GM12878 (cell line): ENCODE results near the gene TOR2A.

ENCODE experiments used
- CTCF ChIP-seq, 3 experiments: IDR thresholded peaks in 2 of 3; conservative IDR thresholded peaks in 1 of 3; 2 replicates each; pipeline ENCODE4 v1.5.1; 2011; ENCODE audit warnings: low read depth in 3 of 3, low read length in 3 of 3, mild to moderate bottlenecking in 3 of 3, control low read depth in 2 of 3, moderate library complexity in 2 of 3, inconsistent platforms in 1 of 3, mixed read lengths in 1 of 3; ENCODE audit not compliant: control insufficient read depth in 2 of 3, insufficient read depth in 1 of 3; ENCODE audit errors: extremely low read depth in 1 of 3
- ESRRA ChIP-seq: IDR thresholded peaks from 2 replicates; pipeline ENCODE4 v1.6.1; 2012; ENCODE audit warnings: mild to moderate bottlenecking, low read length, improper control_type of control experiment
- EZH2 ChIP-seq: IDR thresholded peaks from 2 replicates; pipeline ENCODE4 v1.6.1; 2012; ENCODE audit warnings: low read depth, mild to moderate bottlenecking, control low read depth, inconsistent platforms, low read length, borderline replicate concordance; ENCODE audit not compliant: control insufficient read depth
- NR2C1 ChIP-seq: fragments of 450-650 bp; IDR thresholded peaks from 2 replicates; pipeline ENCODE4 v1.6.1; 2017; ENCODE audit warnings: antibody characterized with exemption, mild to moderate bottlenecking, moderate library complexity
- POLR2A ChIP-seq: IDR thresholded peaks from 2 replicates; pipeline ENCODE4 v1.6.1; 2011; ENCODE audit warnings: low read depth, mild to moderate bottlenecking, low read length
- POLR2AphosphoS5 ChIP-seq: IDR thresholded peaks from 2 replicates; pipeline ENCODE4 v1.6.1; 2011; ENCODE audit warnings: mild to moderate bottlenecking, low read length, inconsistent platforms
- RAD21 ChIP-seq: IDR thresholded peaks from 2 replicates; pipeline ENCODE4 v1.6.1; 2011; ENCODE audit warnings: mild to moderate bottlenecking, low read depth, low read length, moderate library complexity; ENCODE audit not compliant: insufficient read depth
- RAD51 ChIP-seq: fragments of 450-650 bp; IDR thresholded peaks from 2 replicates; pipeline ENCODE4 v1.6.1; 2016; ENCODE audit warnings: moderate library complexity, mild to moderate bottlenecking, inconsistent platforms
- SIN3A ChIP-seq: IDR thresholded peaks from 2 replicates; pipeline ENCODE4 v1.6.1; 2012; ENCODE audit warnings: low read depth, low read length, improper control_type of control experiment
- SRF ChIP-seq, 2 experiments: IDR thresholded peaks; 2 replicates each; pipeline ENCODE4 v1.6.1; 2011; ENCODE audit warnings: low read depth in 2 of 2, low read length in 2 of 2, mild to moderate bottlenecking in 1 of 2, moderate library complexity in 1 of 2
- TF ChIP-seq, protein P1 (sequence below): IDR thresholded peaks from 2 replicates; pipeline ENCODE4 v1.6.1; 2012; ENCODE audit warnings: mild to moderate bottlenecking, low read depth, low read length
- TF ChIP-seq, protein P2 (sequence below): fragments of 450-650 bp; IDR thresholded peaks from 2 replicates; pipeline ENCODE4 v1.6.1; 2016; ENCODE audit warnings: mild to moderate bottlenecking, moderate library complexity, borderline replicate concordance
- TF ChIP-seq, protein P3 (sequence below): IDR thresholded peaks from 2 replicates; pipeline ENCODE4 v1.6.1; 2012; ENCODE audit warnings: low read depth, low read length, improper control_type of control experiment

- TF ChIP-seq POLR2AphosphoS5 (no peak), SRF (IDR thresholded peaks at IDR 0.05; ENCODE audit: low read depth in 2 of 2, low read length in 2 of 2) (no peak), ESRRA (no peak), POLR2A (no peak), CTCF (IDR thresholded peaks at IDR 0.05 in 2 of 3, conservative IDR thresholded peaks at IDR 0.05 in 1 of 3; ENCODE audit: control insufficient read depth in 2 of 3, extremely low read depth in 1 of 3, insufficient read depth in 1 of 3, low read depth in 3 of 3, low read length in 3 of 3) (no peak), SIN3A (no peak), RAD21 (no peak), NR2C1 (no peak), RAD51 (no peak), EZH2 (no peak)
- TF ChIP-seq, protein P1, sequence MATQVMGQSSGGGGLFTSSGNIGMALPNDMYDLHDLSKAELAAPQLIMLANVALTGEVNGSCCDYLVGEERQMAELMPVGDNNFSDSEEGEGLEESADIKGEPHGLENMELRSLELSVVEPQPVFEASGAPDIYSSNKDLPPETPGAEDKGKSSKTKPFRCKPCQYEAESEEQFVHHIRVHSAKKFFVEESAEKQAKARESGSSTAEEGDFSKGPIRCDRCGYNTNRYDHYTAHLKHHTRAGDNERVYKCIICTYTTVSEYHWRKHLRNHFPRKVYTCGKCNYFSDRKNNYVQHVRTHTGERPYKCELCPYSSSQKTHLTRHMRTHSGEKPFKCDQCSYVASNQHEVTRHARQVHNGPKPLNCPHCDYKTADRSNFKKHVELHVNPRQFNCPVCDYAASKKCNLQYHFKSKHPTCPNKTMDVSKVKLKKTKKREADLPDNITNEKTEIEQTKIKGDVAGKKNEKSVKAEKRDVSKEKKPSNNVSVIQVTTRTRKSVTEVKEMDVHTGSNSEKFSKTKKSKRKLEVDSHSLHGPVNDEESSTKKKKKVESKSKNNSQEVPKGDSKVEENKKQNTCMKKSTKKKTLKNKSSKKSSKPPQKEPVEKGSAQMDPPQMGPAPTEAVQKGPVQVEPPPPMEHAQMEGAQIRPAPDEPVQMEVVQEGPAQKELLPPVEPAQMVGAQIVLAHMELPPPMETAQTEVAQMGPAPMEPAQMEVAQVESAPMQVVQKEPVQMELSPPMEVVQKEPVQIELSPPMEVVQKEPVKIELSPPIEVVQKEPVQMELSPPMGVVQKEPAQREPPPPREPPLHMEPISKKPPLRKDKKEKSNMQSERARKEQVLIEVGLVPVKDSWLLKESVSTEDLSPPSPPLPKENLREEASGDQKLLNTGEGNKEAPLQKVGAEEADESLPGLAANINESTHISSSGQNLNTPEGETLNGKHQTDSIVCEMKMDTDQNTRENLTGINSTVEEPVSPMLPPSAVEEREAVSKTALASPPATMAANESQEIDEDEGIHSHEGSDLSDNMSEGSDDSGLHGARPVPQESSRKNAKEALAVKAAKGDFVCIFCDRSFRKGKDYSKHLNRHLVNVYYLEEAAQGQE: no peak
- TF ChIP-seq, protein P2, sequence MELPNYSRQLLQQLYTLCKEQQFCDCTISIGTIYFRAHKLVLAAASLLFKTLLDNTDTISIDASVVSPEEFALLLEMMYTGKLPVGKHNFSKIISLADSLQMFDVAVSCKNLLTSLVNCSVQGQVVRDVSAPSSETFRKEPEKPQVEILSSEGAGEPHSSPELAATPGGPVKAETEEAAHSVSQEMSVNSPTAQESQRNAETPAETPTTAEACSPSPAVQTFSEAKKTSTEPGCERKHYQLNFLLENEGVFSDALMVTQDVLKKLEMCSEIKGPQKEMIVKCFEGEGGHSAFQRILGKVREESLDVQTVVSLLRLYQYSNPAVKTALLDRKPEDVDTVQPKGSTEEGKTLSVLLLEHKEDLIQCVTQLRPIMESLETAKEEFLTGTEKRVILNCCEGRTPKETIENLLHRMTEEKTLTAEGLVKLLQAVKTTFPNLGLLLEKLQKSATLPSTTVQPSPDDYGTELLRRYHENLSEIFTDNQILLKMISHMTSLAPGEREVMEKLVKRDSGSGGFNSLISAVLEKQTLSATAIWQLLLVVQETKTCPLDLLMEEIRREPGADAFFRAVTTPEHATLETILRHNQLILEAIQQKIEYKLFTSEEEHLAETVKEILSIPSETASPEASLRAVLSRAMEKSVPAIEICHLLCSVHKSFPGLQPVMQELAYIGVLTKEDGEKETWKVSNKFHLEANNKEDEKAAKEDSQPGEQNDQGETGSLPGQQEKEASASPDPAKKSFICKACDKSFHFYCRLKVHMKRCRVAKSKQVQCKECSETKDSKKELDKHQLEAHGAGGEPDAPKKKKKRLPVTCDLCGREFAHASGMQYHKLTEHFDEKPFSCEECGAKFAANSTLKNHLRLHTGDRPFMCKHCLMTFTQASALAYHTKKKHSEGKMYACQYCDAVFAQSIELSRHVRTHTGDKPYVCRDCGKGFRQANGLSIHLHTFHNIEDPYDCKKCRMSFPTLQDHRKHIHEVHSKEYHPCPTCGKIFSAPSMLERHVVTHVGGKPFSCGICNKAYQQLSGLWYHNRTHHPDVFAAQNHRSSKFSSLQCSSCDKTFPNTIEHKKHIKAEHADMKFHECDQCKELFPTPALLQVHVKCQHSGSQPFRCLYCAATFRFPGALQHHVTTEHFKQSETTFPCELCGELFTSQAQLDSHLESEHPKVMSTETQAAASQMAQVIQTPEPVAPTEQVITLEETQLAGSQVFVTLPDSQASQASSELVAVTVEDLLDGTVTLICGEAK: no peak
- TF ChIP-seq, protein P3, sequence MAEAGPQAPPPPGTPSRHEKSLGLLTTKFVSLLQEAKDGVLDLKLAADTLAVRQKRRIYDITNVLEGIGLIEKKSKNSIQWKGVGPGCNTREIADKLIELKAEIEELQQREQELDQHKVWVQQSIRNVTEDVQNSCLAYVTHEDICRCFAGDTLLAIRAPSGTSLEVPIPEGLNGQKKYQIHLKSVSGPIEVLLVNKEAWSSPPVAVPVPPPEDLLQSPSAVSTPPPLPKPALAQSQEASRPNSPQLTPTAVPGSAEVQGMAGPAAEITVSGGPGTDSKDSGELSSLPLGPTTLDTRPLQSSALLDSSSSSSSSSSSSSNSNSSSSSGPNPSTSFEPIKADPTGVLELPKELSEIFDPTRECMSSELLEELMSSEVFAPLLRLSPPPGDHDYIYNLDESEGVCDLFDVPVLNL: no peak
Measured at GRCh38 chr9:127714020-127714750, 20.9 kb downstream of the TOR2A start.
